Gastrocnemius medialis (tissue), 4 donors: Measurements from ENCODE around the gene OPCML. TPM values are rescaled to one million over a fixed set of nuclear protein-coding genes. Genes with fewer than 3 reads are reported as not detected.

Experiments used
- ATAC-seq, 2 donors: fragments of 150-250 bp; one replicate each; pipeline ENCODE4 v1.9.1; 2016
- DNase-seq, 2 donors: peaks; one replicate each; pipeline ENCODE4 v3.0.0-alpha.2; 2019
- H3K27ac ChIP-seq, 4 donors: fragments of 200-600 bp; sonication (generic); 1 replicate in 1 of 4; 2 replicates in 3 of 4; pipeline ENCODE4 v1.5.1; 2016 to 2018; ENCODE audit warnings: mild to moderate bottlenecking in 2 of 4, moderate library complexity in 1 of 4
- H3K27me3 ChIP-seq, 3 donors: fragments of 200-600 bp; sonication (generic) in 2 of 3; 1 replicate in 1 of 3; 2 replicates in 2 of 3; pipeline versions ENCODE4 v1.5.1 to v1.6.0; 2016 to 2019; ENCODE audit warnings: mild to moderate bottlenecking in 1 of 3, moderate library complexity in 1 of 3
- H3K36me3 ChIP-seq, 2 donors: fragments of 200-600 bp; sonication (generic) in 1 of 2; one replicate each; pipeline ENCODE4 v1.5.1; 2017 to 2018
- H3K4me1 ChIP-seq, 2 donors: fragments of 200-600 bp; sonication (generic) in 1 of 2; one replicate each; pipeline ENCODE4 v1.5.1; 2016 to 2017; ENCODE audit warnings: mild to moderate bottlenecking in 2 of 2
- H3K4me3 ChIP-seq, 4 donors: fragments of 200-600 bp; sonication (generic) in 3 of 4; 1 replicate in 1 of 4; 2 replicates in 3 of 4; pipeline ENCODE4 v1.5.1; 2016 to 2019; ENCODE audit warnings: mild to moderate bottlenecking in 2 of 4
- H3K9me3 ChIP-seq, 3 donors: fragments of 200-600 bp; sonication (generic) in 2 of 3; 1 replicate in 1 of 3; 2 replicates in 2 of 3; pipeline ENCODE4 v1.5.1; 2016 to 2019
- CTCF ChIP-seq, 5 experiments: fragments of 450-650 bp in 3 of 5; fragments of 200-600 bp in 2 of 5; sonication (generic) in 2 of 5; IDR thresholded peaks in 4 of 5; conservative IDR thresholded peaks in 1 of 5; 1 replicate in 4 of 5; 2 replicates in 1 of 5; pipeline ENCODE4 v1.5.1; 2016 to 2019; ENCODE audit warnings: antibody characterized with exemption in 5 of 5, mild to moderate bottlenecking in 3 of 5, moderate library complexity in 3 of 5
- POLR2A ChIP-seq, 2 donors: fragments of 450-650 bp; IDR thresholded peaks; one replicate each; pipeline ENCODE4 v1.6.1; 2017; ENCODE audit warnings: antibody characterized with exemption in 2 of 2, mild to moderate bottlenecking in 2 of 2, moderate library complexity in 2 of 2
- in situ Hi-C, 4 donors: fragments of 200-750 bp; cut with MboI; loops; one replicate each; pipeline versions ENCODE4 v1.15.0 to v1.8.0; 2017; ENCODE audit warnings: low sequenced_read_pairs in 4 of 4
- intact Hi-C: fragments of 100-400 bp; cut with DNase I; formaldehyde crosslinking; loops from one replicate; pipeline ENCODE4 v1.15.1; 2023; ENCODE audit warnings: low total_unique reads
- total RNA-seq, 4 donors: library from RNA; depleted of rRNA; stranded (reverse); fragments of >200 nt; gene quantifications; one replicate each; pipeline versions ENCODE4 v1.1.0 to v1.2.3, GENCODE V29; 2016

The OPCML gene
- total RNA-seq: not detected

GRCh38 chr11:133531971-133532651 is at the start of gene OPCML:
Gene OPCML (minus strand): TSS chr11:133532501.
- no peak for TF ChIP-seq CTCF (IDR thresholded peaks at IDR 0.05 in 4 of 5, conservative IDR thresholded peaks at IDR 0.05 in 1 of 5)
- DNase-seq (no peak), ATAC-seq (no peak)
- Histone ChIP-seq H3K27me3 (peaks cover 4 to 40% (median 13%) of the 10 kb centered on the region in 3 donors), H3K27ac (no peak within 1 kb of the TSS), H3K9me3 (no peaks in the 10 kb centered on the region), H3K4me3 (no peak within 1 kb of the TSS), H3K36me3 (no peaks in the 10 kb centered on the region), H3K4me1 (no peaks in the 10 kb centered on the region)
- in situ Hi-C loops (no loop called here), intact Hi-C loops (no loop called here)

- no peaks in the 10 kb centered on the region for H3K36me3 ChIP-seq
- ATAC-seq (no peak), DNase-seq (no peak)
- H3K27me3 ChIP-seq: no peaks in the 10 kb centered on the region
- H3K4me1 ChIP-seq: no peaks in the 10 kb centered on the region
- TF ChIP-seq CTCF (IDR thresholded peaks at IDR 0.05 in 4 of 5, conservative IDR thresholded peaks at IDR 0.05 in 1 of 5) (no peak), POLR2A (IDR thresholded peaks at IDR 0.05) (no peak)
- H3K4me3 ChIP-seq: no peak overlapping the region
- no peak overlapping the region for H3K27ac ChIP-seq
- in situ Hi-C loops (no loop called here), intact Hi-C loops (no loop called here)
- no peaks in the 10 kb centered on the region for H3K9me3 ChIP-seq
Measured at GRCh38 chr11:133581091-133581490, 48.8 kb upstream of the OPCML start.

- H3K9me3 ChIP-seq: no peaks in the 10 kb centered on the region
- H3K36me3 ChIP-seq: no peaks in the 10 kb centered on the region
- DNase-seq (no peak), ATAC-seq (no peak)
- intact Hi-C loops (no loop called here), in situ Hi-C loops (no loop called here)
- no peaks in the 10 kb centered on the region for H3K4me1 ChIP-seq
- no peak overlapping the region for H3K27ac ChIP-seq
- no peaks in the 10 kb centered on the region for H3K27me3 ChIP-seq
- H3K4me3 ChIP-seq: no peak overlapping the region
- no peak for TF ChIP-seq POLR2A (IDR thresholded peaks at IDR 0.05)
- no peak for TF ChIP-seq CTCF (IDR thresholded peaks at IDR 0.05 in 4 of 5, conservative IDR thresholded peaks at IDR 0.05 in 1 of 5)
Measured at GRCh38 chr11:133579165-133580031, 47.1 kb upstream of the OPCML start.

- H3K36me3 ChIP-seq: no peaks in the 10 kb centered on the region
- TF ChIP-seq POLR2A (IDR thresholded peaks at IDR 0.05) (no peak), CTCF (IDR thresholded peaks at IDR 0.05 in 4 of 5, conservative IDR thresholded peaks at IDR 0.05 in 1 of 5) (no peak)
- no peak overlapping the region for H3K4me3 ChIP-seq
- H3K27ac ChIP-seq: no peak overlapping the region
- in situ Hi-C loops (no loop called here), intact Hi-C loops (no loop called here)
- no peaks in the 10 kb centered on the region for H3K4me1 ChIP-seq
- DNase-seq: no peak
- no peaks in the 10 kb centered on the region for H3K9me3 ChIP-seq
- ATAC-seq: no peak
- no peaks in the 10 kb centered on the region for H3K27me3 ChIP-seq
Measured at GRCh38 chr11:133577403-133577802, 45.1 kb upstream of the OPCML start.
